ENCODE results near the gene ERAL1. TPM values are rescaled to one million over a fixed set of nuclear protein-coding genes. Genes with fewer than 3 reads are reported as not detected.
A peak's percentile ranks its signal among the peaks of the same experiment; 100 is the strongest.

Gene ERAL1
- total and polyA plus RNA-seq, 4 donors = 28.4 to 39.3 (median 36.9) TPM

GRCh38 chr17:28841901-28842281 is 12.9 kb upstream of the ERAL1 start:
- 5 to 14% methylated on average over 6 of the region's 6 CpGs for WGBS, 2 donors
- peak in 2 of 3 donors; percentile 4 to 14 for DNase-seq
- ATAC-seq (ENCODE audit: insufficient read depth, low FRiP score) = peak; percentile 27
- Histone ChIP-seq H3K9ac (ENCODE audit: insufficient read depth in 1 of 2, low read length in 2 of 2) (peak overlapping the region; percentile 65 to 69), H3K27ac (ENCODE audit: low read depth in 1 of 2, low read length in 1 of 2) (peak overlapping the region; percentile 78 to 87), H3K27me3 (ENCODE audit: control insufficient read depth in 3 of 3, insufficient read depth in 3 of 3, low read length in 2 of 3) (no peaks in the 10 kb centered on the region), H3K4me1 (ENCODE audit: control insufficient read depth in 5 of 5, insufficient read depth in 5 of 5, low read length in 5 of 5) (peaks cover 0 to 8% (median 2%) of the 10 kb centered on the region in 5 donors), H3K9me3 (ENCODE audit: control insufficient read depth in 4 of 4, insufficient read depth in 3 of 4, low read length in 3 of 4) (peaks cover 0 to 1% (median 0%) of the 10 kb centered on the region in 4 donors), H3K36me3 (ENCODE audit: control insufficient read depth in 4 of 4, insufficient read depth in 4 of 4, low read length in 4 of 4) (no peaks in the 10 kb centered on the region), H3K4me3 (peak overlapping the region; percentile 76)
- TF ChIP-seq CTCF (IDR thresholded peaks at IDR 0.05; ENCODE audit: control extremely low read depth, extremely low read depth) = no peak

- H3K27me3 ChIP-seq (ENCODE audit: control insufficient read depth in 3 of 3, insufficient read depth in 3 of 3, low read length in 2 of 3) = no peaks in the 10 kb centered on the region
- no peaks in the 10 kb centered on the region for H3K36me3 ChIP-seq (ENCODE audit: control insufficient read depth in 4 of 4, insufficient read depth in 4 of 4, low read length in 4 of 4)
- H3K9me3 ChIP-seq (ENCODE audit: control insufficient read depth in 4 of 4, insufficient read depth in 3 of 4, low read length in 3 of 4) = peaks cover 0 to 1% (median 0%) of the 10 kb centered on the region in 4 donors
- peak within 1 kb of the TSS; percentile 67 to 69 for H3K9ac ChIP-seq (ENCODE audit: insufficient read depth in 1 of 2, low read length in 2 of 2)
- DNase-seq (peak; percentile 91), ATAC-seq (ENCODE audit: insufficient read depth, low FRiP score) (peak; percentile 98)
- H3K27ac ChIP-seq (ENCODE audit: low read depth in 1 of 2, low read length in 1 of 2) = peak within 1 kb of the TSS; percentile 78 to 87
- whole genome bisulfite sequencing, 2 donors = 0 to 1% methylated on average over 44 of the region's 44 CpGs
- no peak for TF ChIP-seq CTCF (IDR thresholded peaks at IDR 0.05; ENCODE audit: control extremely low read depth, extremely low read depth)
- H3K4me3 ChIP-seq = peak within 1 kb of the TSS; percentile 76
- H3K4me1 ChIP-seq (ENCODE audit: control insufficient read depth in 5 of 5, insufficient read depth in 5 of 5, low read length in 5 of 5) = peaks cover 0 to 8% (median 2%) of the 10 kb centered on the region in 5 donors
These were observed 12.4 kb upstream of the ERAL1 start, which contains the start of gene FAM222B for GRCh38 chr17:28842282-28843012. TSS of gene FAM222B (minus strand) at chr17:28842790. CDS start at chr17:28766667, 76,123 bp downstream.

GRCh38 chr17:28843816-28844148 is 11.0 kb upstream of the ERAL1 start:
- ATAC-seq (ENCODE audit: insufficient read depth, low FRiP score) (no peak), DNase-seq (no peak)
- Histone ChIP-seq H3K27ac (ENCODE audit: low read depth in 1 of 2, low read length in 1 of 2) (no peak overlapping the region), H3K9ac (ENCODE audit: insufficient read depth in 1 of 2, low read length in 2 of 2) (no peak overlapping the region), H3K36me3 (ENCODE audit: control insufficient read depth in 4 of 4, insufficient read depth in 4 of 4, low read length in 4 of 4) (no peaks in the 10 kb centered on the region), H3K9me3 (ENCODE audit: control insufficient read depth in 4 of 4, insufficient read depth in 3 of 4, low read length in 3 of 4) (peaks cover 0 to 1% (median 0%) of the 10 kb centered on the region in 4 donors), H3K4me1 (ENCODE audit: control insufficient read depth in 5 of 5, insufficient read depth in 5 of 5, low read length in 5 of 5) (peaks cover 0 to 8% (median 0%) of the 10 kb centered on the region in 5 donors), H3K4me3 (no peak overlapping the region), H3K27me3 (ENCODE audit: control insufficient read depth in 3 of 3, insufficient read depth in 3 of 3, low read length in 2 of 3) (no peaks in the 10 kb centered on the region)
- TF ChIP-seq CTCF (IDR thresholded peaks at IDR 0.05; ENCODE audit: control extremely low read depth, extremely low read depth) = no peak
- WGBS, 2 donors = 93 to 98% methylated on average over 6 of the region's 6 CpGs

All from lung (tissue), 12 donors.